ENCODE data around the gene DNLZ.

DNLZ gene

DNA sequence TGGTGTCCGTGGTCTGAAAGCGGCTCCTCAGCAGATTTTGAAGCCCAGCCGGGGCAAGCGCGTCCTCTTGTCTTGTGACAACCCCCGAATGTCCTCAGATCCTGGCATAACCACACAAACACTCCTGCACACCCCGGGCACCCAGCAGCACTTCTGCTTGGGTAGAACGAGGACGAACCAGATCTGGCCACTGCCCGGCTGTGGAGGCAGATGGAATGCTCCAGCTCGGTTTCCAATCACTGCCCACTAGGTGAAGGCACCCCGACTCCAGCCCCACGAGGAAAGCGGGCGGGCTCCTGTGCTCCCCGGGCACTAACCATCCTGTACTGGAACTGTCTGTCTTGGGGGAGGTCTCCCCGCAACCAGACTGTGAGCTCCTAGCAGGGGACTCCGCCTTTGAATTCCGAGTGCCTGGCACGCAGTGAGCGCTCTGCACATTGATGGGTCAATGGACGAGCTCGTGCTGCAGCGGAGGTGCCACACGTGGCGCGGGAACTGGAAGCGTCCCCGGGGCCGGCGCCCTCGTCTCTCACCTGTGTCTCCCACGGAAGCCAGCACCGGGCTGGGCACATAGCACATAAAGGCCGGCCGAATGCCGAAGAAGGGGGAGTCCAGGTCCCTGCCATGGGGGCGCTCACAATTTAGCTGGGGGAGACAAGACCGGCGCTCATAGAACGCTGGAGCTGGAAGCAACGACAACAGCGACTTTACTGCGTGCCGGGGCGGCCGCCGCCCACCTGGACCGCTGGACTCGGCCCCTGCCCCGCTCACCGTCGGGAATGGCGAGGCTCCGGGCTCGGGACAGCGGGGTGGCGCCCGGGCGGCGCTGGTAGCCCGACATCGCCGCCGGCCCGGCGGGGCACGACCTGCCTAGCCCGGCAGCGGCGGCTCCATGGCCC lies 46.3 kb upstream of the DNLZ start:
- Histone ChIP-seq H3K36me3 (ENCODE audit: control insufficient read depth in 2 of 2, insufficient read depth in 1 of 2, low read length in 2 of 2) (peaks cover 12 to 68% of the 10 kb centered on the region in 2 experiments; a peak in 2 of 3 replicates), H3K9me3 (ENCODE audit: control insufficient read depth, insufficient read depth, low read depth, low read length) (no peaks in the 10 kb centered on the region), H3K4me1 (ENCODE audit: control insufficient read depth, insufficient read depth, low read length) (peaks cover 11% of the 10 kb centered on the region), H3K4me3 (ENCODE audit: low read depth, low read length) (peak overlapping the region; percentile 75), H3K27ac (ENCODE audit: extremely low read depth, low read depth, low read length) (peak overlapping the region; percentile 89; the same call in 1 of the 2 replicates)
- CTCF ChIA-PET = interaction anchor here (0.6 to 2.6 kb wide), 5 partner anchors 9 to 222 kb away, joined by 3 to 28 read pairs (median 4); no protein-coding TSS in a partner anchor
- POLR2A ChIA-PET = interaction anchor here (0.6 to 2.8 kb wide), 9 partner anchors 9 to 142 kb away, joined by 3 to 13 read pairs (median 3); no protein-coding TSS in a partner anchor
- TF ChIP-seq ZFP69B (tag by site-specific recombination; IDR thresholded peaks at IDR 0.05) (no peak), ZNF175 (tag by site-specific recombination; IDR thresholded peaks at IDR 0.05) (no peak), ZNF23 (tag by site-specific recombination; IDR thresholded peaks at IDR 0.05; ENCODE audit: borderline replicate concordance) (no peak), GFI1B (tag by site-specific recombination; IDR thresholded peaks at IDR 0.05) (no peak), ZNF24 (tag by site-specific recombination; IDR thresholded peaks at IDR 0.05) (no peak), YY1 (tag by site-specific recombination; IDR thresholded peaks at IDR 0.05) (no peak), SCRT1 (tag by site-specific recombination; IDR thresholded peaks at IDR 0.05; ENCODE audit: borderline replicate concordance) (no peak), ZNF121 (tag by site-specific recombination; IDR thresholded peaks at IDR 0.05) (no peak), ZNF10 (tag by site-specific recombination; IDR thresholded peaks at IDR 0.05) (0 out of 2 replicates have a peak, but pooled peaks have one; percentile 16), PATZ1 (tag by site-specific recombination; IDR thresholded peaks at IDR 0.05) (no peak), TRIM28 (IDR thresholded peaks at IDR 0.05; ENCODE audit: borderline replicate concordance, low read length) (no peak), ZNF529 (tag by site-specific recombination; IDR thresholded peaks at IDR 0.05; ENCODE audit: insufficient replicate concordance) (no peak), ZBTB11 (tag by site-specific recombination; conservative IDR thresholded peaks at IDR 0.05; ENCODE audit: low read depth) (no peak), ZBTB20 (tag by site-specific recombination; IDR thresholded peaks at IDR 0.05) (peak; percentile 7; the same call in 1 of the 2 replicates), ZNF707 (tag by site-specific recombination; IDR thresholded peaks at IDR 0.05) (no peak), ZBTB26 (tag by site-specific recombination; optimal IDR thresholded peaks at IDR 0.05) (peak; percentile 51), ZNF610 (tag by site-specific recombination; IDR thresholded peaks at IDR 0.05; ENCODE audit: borderline replicate concordance) (no peak), ZNF624 (tag by site-specific recombination; IDR thresholded peaks at IDR 0.05) (no peak), GLIS2 (tag by site-specific recombination; IDR thresholded peaks at IDR 0.05) (peak; percentile 26; the same call in 1 of the 2 replicates), ZNF391 (tag by site-specific recombination; IDR thresholded peaks at IDR 0.05; ENCODE audit: borderline replicate concordance, low read depth) (no peak), BCL11A (tag by site-specific recombination; IDR thresholded peaks at IDR 0.05; ENCODE audit: low read depth) (no peak), SP2 (tag by site-specific recombination; IDR thresholded peaks at IDR 0.05) (no peak), ZNF423 (tag by site-specific recombination; IDR thresholded peaks at IDR 0.05) (no peak), GLIS1 (tag by site-specific recombination; IDR thresholded peaks at IDR 0.05) (no peak), ZIC2 (tag by site-specific recombination; IDR thresholded peaks at IDR 0.05) (no peak)
- TF ChIP-seq, protein P1, sequence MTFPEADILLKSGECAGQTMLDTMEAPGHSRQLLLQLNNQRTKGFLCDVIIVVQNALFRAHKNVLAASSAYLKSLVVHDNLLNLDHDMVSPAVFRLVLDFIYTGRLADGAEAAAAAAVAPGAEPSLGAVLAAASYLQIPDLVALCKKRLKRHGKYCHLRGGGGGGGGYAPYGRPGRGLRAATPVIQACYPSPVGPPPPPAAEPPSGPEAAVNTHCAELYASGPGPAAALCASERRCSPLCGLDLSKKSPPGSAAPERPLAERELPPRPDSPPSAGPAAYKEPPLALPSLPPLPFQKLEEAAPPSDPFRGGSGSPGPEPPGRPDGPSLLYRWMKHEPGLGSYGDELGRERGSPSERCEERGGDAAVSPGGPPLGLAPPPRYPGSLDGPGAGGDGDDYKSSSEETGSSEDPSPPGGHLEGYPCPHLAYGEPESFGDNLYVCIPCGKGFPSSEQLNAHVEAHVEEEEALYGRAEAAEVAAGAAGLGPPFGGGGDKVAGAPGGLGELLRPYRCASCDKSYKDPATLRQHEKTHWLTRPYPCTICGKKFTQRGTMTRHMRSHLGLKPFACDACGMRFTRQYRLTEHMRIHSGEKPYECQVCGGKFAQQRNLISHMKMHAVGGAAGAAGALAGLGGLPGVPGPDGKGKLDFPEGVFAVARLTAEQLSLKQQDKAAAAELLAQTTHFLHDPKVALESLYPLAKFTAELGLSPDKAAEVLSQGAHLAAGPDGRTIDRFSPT (tag by site-specific recombination; IDR thresholded peaks at IDR 0.05) = 0 out of 2 replicates have a peak, but pooled peaks have one; percentile 27
- TF ChIP-seq, protein P2, sequence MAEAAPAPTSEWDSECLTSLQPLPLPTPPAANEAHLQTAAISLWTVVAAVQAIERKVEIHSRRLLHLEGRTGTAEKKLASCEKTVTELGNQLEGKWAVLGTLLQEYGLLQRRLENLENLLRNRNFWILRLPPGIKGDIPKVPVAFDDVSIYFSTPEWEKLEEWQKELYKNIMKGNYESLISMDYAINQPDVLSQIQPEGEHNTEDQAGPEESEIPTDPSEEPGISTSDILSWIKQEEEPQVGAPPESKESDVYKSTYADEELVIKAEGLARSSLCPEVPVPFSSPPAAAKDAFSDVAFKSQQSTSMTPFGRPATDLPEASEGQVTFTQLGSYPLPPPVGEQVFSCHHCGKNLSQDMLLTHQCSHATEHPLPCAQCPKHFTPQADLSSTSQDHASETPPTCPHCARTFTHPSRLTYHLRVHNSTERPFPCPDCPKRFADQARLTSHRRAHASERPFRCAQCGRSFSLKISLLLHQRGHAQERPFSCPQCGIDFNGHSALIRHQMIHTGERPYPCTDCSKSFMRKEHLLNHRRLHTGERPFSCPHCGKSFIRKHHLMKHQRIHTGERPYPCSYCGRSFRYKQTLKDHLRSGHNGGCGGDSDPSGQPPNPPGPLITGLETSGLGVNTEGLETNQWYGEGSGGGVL (tag by site-specific recombination; IDR thresholded peaks at IDR 0.05) = no peak
